Activated CD8-positive, alpha-beta memory T cell treated with anti-CD3 and anti-CD28 coated beads for 48 hours (primary cell): ENCODE measurements around the gene ANAPC1.
"Not testable (repeated sequence)": the region's sequence is repeated elsewhere in the genome, so short reads cannot be mapped to it uniquely, and the experiment has no call there.

Experiments
- DNase-seq, 3 experiments: peaks; one replicate each; pipeline ENCODE4 v3.0.0-alpha.2; 2020; ENCODE audit warnings: low read depth in 2 of 3, low spot score in 2 of 3

Gene ANAPC1, protein sequence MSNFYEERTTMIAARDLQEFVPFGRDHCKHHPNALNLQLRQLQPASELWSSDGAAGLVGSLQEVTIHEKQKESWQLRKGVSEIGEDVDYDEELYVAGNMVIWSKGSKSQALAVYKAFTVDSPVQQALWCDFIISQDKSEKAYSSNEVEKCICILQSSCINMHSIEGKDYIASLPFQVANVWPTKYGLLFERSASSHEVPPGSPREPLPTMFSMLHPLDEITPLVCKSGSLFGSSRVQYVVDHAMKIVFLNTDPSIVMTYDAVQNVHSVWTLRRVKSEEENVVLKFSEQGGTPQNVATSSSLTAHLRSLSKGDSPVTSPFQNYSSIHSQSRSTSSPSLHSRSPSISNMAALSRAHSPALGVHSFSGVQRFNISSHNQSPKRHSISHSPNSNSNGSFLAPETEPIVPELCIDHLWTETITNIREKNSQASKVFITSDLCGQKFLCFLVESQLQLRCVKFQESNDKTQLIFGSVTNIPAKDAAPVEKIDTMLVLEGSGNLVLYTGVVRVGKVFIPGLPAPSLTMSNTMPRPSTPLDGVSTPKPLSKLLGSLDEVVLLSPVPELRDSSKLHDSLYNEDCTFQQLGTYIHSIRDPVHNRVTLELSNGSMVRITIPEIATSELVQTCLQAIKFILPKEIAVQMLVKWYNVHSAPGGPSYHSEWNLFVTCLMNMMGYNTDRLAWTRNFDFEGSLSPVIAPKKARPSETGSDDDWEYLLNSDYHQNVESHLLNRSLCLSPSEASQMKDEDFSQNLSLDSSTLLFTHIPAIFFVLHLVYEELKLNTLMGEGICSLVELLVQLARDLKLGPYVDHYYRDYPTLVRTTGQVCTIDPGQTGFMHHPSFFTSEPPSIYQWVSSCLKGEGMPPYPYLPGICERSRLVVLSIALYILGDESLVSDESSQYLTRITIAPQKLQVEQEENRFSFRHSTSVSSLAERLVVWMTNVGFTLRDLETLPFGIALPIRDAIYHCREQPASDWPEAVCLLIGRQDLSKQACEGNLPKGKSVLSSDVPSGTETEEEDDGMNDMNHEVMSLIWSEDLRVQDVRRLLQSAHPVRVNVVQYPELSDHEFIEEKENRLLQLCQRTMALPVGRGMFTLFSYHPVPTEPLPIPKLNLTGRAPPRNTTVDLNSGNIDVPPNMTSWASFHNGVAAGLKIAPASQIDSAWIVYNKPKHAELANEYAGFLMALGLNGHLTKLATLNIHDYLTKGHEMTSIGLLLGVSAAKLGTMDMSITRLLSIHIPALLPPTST (N-terminal part only)

DNA sequence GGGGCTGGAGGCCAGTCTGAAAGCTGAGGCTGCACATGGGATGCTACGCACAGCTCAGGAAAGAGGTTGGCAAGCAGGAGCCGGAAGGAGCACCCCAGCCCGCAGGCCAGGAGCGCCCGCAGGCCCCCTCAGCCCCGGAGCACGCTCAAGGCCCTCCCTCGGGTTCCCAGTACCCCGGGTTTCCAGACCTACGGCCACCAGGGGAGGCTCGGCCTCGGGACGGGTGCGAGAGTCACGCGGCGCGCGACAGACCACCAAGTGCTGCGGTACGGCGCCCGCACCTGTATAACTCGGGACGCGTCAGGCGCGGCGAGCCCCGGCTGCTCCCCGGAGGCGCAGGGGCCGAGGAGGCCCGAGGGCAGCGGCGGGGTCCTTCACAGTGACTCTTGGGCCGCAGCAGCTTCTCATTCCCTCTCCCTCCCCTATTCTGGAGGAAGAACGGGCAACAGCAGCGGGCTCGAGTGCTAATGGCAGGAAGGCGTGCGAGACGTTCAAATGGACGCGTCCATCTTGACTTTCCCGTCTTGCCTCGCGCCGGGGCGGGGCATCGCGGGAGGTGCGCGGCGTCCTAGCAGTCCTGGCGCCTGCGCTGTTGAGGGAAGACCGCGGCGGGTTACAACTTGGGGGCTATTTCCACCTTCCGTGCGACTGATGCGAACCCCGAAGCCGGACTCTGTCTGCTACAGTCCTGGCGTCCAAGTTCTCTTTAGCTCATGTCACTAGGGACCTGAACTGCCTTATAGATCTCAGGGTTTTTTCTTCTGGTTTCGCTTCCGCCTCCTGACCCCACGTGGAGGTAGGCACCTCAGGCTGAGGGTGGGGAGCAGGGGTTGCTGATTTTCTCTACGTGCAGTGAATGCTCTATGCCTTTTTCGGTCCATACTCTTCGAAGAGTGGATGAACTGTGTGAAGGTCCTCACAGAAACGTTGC, at the start of gene ANAPC1:
ANAPC1 (minus strand) TSS at position 533 of the 931 bp plus-strand sequence. CDS start 3,368 bp downstream, outside the sequence.
- peak; percentile 69 to 76 (median 71) for DNase-seq

GRCh38 chr2:111932841-111933291, 48.9 kb upstream of the ANAPC1 start:
- DNase-seq: no peak

DNA sequence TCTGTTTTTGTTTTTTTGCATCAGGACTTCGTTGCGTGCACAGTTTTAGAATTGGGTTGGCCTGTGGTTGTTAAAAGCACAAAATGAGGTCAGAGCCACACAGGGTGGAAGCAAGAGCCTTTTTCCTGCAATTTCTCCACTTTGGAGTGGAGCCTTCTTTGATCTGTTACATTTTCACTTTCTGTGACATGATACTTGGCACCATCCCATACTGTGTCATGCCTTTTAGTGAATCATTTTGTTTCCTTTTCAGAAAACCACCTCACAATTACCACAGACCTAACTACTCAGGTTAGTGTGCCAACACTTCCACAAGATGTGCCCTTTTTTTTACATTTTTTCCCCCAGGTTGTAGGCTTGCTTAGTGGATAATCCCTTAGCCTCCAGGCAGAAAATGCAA, 46.9 kb upstream of the ANAPC1 start:
- no peak for DNase-seq

DNA sequence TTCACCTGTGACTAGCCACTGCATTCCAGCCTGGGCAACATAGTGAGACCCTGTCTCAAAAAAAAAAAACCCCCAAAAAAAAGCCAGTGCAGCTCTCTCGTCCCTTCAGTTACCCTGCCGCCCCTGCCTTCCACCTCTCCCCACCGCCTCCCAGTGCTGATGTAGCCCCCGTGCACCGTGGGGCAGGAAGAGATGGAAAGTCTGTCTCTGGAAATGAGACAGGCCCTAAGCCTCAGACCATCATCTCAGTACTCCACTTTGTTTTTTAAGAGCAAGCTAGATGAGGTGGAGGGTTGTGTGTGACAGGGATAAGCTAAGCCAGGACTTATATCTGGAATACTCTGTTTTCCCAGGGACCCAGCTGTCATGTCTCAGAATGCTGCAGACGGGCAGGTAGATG, 46.4 kb upstream of the ANAPC1 start:
- DNase-seq: no peak

GRCh38 chr2:111927723-111928122, 43.7 kb upstream of the ANAPC1 start:
- no peak for DNase-seq

DNA sequence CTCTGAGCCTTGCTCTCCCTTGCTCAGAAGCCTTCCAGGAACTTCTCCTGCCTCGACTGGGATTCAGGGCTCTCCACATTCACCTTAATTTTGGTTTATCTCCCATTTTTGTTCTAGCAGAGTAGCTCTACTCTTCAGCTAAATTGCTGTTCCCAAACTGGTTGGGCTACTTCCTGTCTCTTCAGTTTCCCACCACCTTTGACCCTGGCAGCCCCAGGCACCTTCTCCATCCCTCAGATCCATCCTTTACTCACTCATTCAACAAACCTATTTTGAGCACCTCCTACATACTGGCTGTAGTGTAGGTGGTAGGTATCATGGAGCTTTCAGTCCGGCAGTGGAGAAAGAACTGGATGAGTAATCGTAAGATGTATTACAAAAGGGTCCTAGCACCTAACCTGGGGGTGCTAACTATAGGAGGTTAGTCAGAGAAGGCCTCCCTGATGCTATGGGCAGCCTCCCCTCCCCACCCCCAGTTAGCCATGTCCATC, 40.7 kb upstream of the ANAPC1 start:
- no peak for DNase-seq

- DNase-seq: no peak
Observed at GRCh38 chr2:111923276-111923804, 39.3 kb upstream of the ANAPC1 start.

GRCh38 chr2:111919794-111920608, 36.0 kb upstream of the ANAPC1 start:
- no peak for DNase-seq

GRCh38 chr2:111919365-111919764, 35.4 kb upstream of the ANAPC1 start:
- DNase-seq: no peak

DNA sequence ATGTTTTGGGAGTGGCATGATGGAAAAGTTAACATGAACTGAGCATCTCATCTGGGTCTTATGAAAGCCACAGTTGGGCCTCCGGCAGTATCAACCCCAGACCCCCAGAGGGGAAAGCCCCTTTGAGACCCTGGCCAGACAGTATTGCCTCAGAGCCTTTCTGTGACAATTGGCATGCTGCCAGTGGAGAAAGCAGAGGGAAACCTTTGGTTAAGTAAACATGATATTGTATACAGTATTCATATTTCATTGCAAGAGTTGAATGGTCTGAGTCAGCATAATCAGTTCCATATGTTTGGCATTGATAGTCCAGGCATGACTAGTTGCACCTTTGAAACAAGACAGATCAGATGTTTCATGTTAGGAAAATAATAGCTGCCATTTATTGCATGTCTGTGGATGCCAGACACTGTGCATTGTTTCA, 34.4 kb upstream of the ANAPC1 start:
- no peak for DNase-seq

- no peak for DNase-seq
Observed at GRCh38 chr2:111917106-111917505, 33.1 kb upstream of the ANAPC1 start.

GRCh38 chr2:111912547-111912946, 28.6 kb upstream of the ANAPC1 start:
- no peak for DNase-seq

DNA sequence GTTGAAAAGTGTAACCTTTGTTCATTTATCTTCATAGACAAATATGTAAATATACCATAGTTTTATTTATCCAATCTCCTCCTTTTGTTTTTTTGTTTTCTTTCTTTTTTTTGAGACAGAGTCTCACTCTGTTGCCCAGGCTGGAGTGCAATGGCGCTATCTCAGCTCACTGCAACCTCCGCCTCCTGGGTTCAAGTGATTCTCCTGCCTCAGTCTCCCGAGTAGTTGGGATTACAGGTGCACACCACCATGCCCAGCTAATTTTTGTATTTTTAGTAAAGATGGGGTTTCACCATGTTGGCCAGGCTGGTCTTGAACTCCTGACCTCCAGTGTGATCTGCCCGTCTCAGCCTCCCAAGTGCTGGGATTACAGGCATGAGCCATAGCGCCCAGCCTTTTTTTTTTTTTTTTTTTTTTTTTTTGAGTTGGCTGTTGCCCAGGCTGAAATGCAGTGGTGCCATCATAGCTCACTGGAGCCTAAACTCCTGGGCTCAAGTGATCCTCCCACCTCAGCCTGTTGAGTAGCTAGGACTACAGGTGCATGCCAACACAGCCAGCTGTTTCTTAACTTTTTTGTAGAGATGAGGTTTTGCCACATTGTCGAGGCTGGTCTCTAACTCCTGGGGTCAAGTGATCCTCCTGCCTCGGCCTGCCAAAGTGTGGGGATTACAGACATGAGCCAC, 27.4 kb upstream of the ANAPC1 start:
- DNase-seq: not testable (repeated sequence)

GRCh38 chr2:111910609-111911277, 26.8 kb upstream of the ANAPC1 start:
- no peak for DNase-seq

DNA sequence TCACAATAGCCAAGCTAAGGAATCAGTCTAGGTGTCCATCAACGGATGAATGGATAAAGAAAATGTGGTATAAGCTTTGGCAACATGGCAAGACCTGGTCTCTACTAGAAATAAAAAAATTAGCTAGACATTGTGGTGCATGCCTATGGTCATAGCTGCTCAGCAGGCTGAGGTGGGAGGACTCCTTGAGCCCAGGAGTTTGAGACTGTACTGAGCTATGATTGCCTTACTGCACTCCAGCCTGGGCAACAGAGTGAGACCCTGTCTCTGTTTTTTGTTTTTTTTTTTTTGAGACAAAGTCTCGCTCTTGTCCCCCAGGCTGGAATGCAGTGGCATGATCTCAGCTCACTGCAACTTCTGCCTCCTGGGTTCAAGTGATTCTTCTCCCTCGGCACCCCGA, 26.0 kb upstream of the ANAPC1 start:
- DNase-seq: not testable (repeated sequence)

DNA sequence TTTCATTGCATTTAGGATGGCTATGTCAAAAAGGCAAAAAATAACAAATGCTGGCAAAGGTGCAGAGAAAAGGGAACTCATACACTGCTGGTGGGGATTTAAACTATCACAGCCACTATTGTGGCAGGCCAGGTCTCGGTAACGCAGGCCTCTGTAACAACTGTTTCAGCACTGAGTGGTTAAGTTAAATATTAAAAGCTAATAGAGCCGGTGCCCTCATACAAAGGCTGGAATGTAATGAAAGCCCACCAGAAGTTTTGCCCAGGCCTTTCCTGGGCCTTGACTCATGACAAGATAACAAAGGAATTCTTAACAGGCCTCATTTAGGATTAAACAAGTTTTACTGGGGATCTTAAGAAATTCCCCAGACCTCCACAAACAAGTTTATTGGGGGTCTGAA, 25.1 kb upstream of the ANAPC1 start:
- no peak for DNase-seq

DNA sequence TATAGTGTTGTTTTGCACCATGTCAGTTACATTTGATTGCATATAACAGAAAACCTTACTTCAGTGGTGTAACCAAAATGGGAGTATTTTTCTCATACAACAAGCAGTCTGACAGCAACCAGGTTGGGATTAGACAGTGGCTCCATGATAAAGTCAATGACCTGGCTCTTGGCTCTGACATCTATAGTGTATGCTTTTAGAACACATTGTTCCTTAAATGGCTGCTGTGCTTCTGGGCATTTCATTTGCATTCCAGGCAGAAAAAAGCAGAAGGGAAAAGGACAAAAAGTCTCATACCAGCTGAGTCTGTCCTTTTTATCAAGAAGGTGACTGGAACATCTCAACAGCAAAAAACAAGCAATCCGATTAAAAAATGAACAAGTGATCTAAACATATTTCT, 24.6 kb upstream of the ANAPC1 start:
- no peak for DNase-seq
